GM19455 (cell line): ENCODE data around the gene MASTL.
"Not testable (repeated sequence)": the region's sequence is repeated elsewhere in the genome, so short reads cannot be mapped to it uniquely, and the experiment has no call there.

Source experiments
- ATAC-seq: cut with Tn5 transposase; IDR thresholded peaks from one replicate; pipeline ENCODE4 v1.9.1; 2021; ENCODE audit not compliant: unreplicated experiment

Gene MASTL

GRCh38 chr10:27155066-27155754 is at the start of gene MASTL:
TSS of gene MASTL (plus strand) at chr10:27155352. CDS start at chr10:27155427, 75 bp downstream.
- ATAC-seq = peak; percentile 72

GRCh38 chr10:27108165-27108564 is 47.0 kb upstream of the MASTL start:
- ATAC-seq = no peak

DNA sequence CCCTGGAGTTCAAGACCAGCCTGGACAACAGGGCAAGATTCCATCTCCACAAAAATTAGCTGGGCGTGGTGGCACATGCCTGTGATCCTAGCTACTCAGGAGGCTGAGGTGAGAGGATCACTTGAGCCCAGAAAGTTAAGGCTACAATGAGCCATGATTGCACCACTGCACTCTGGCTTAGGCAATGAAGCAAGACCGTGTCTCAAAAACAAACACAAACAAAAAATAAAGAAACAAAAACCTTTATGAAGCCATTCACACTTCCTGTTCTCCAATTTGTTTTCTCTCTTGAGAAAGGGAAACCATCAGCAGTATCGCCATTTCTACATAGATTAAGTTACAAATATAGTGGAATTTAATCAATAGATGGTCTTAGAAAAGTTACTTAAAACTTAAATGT is 20.8 kb upstream of the MASTL start:
- no peak for ATAC-seq

DNA sequence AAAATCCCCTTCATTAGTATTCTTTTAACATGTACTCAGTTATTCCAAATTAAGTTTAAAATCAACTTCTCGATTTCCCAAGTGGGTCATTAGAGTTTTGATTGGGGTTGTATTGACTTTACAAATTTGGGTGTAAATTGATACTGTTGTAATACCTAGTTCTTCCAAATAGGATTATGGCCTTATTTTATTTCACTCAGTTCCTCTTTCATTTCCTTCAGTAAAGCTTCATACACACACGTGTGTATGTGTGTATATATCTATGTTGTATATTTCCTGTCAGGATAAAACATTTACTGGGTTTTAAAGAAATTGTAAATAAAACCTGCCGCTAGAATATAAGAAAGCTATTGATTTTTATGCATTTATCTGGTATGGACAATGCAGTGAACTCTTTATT is 16.9 kb upstream of the MASTL start:
- no peak for ATAC-seq

GRCh38 chr10:27143686-27144085 is 11.5 kb upstream of the MASTL start:
- ATAC-seq = no peak

- no peak for ATAC-seq
Measured at GRCh38 chr10:27145937-27146336, 9.2 kb upstream of the MASTL start.

GRCh38 chr10:27147701-27148100 is 7.5 kb upstream of the MASTL start:
- no peak for ATAC-seq

DNA sequence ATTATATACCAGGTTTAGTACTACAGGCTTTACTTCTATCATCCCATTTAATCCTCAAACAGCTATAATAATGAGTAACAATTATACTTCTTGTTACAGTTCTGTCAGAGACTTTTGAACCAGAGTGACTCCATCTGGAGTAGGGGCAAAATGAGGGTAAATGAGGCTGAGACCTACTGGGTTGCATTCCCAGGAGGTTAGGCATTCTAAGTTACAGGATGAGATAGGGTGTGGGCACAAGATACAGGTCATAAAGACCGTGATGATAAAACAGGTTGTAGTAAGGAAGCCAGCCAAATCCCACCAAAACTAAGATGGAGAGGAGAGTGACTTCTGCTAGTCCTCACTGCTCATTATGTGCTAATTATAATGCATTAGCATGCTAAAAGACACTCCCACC is 4.9 kb upstream of the MASTL start:
- no peak for ATAC-seq

- no peak for ATAC-seq
Measured at GRCh38 chr10:27152687-27153086, 2.5 kb upstream of the MASTL start.

DNA sequence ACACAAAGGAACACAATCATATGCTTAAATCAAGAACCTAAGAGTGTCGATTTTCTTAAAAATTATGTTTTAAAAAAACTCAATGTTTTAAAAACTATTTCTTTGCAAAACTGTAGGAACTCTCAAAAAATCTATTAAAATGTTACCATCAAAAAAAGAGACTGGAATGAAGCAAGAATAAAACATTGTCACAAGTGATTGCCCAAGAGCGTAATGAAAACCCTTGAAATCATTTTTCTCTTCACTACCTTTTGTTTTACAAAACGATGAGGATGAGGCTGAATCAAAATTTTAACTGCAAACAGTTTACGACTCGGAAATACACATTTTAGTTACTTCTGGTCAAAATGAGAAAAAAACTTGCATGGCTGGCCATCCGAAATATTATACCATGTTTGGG is 1.8 kb upstream of the MASTL start:
- no peak for ATAC-seq

DNA sequence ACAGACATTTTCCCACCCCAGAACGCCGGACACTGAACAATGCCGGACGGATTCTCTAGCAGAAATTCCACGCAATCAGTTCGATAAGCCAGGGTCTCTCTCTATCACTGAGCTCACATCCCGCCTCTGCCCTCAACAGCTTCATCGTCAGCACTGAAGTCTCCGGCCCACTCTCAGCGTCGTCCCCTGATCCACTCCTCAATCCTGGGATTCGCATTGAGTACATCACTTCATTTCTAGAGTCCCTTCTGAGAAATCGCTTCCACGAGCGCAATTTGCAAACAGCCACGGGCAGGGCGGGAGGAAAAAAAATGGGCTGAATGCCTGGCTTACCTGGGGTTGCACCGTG is 1.3 kb upstream of the MASTL start:
- ATAC-seq = peak; percentile 7

DNA sequence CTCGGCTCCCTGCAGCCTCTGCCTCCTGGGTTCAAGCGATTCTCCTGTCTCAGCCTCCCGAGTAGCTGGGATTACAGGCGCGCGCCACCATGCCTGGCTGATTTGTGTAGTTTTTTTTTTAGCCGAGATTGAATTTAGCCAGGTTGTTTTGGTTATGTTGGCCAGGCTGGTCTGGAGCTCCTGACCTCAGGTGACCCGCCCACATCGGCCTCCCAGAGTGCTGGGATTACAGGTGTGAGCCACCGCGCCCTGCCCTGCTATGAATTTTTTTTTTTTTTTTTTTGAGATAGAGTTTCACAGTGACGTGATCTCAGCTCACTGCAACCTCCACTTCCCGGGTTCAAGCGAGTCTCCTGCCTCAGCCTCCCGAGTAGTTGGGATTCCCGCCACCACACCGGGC is 1.4 kb downstream of the MASTL start:
- not testable (repeated sequence) for ATAC-seq

- ATAC-seq = no peak
Measured at GRCh38 chr10:27157150-27157549, 2.0 kb downstream of the MASTL start.

GRCh38 chr10:27158421-27158820 is 3.3 kb downstream of the MASTL start:
- ATAC-seq = no peak

DNA sequence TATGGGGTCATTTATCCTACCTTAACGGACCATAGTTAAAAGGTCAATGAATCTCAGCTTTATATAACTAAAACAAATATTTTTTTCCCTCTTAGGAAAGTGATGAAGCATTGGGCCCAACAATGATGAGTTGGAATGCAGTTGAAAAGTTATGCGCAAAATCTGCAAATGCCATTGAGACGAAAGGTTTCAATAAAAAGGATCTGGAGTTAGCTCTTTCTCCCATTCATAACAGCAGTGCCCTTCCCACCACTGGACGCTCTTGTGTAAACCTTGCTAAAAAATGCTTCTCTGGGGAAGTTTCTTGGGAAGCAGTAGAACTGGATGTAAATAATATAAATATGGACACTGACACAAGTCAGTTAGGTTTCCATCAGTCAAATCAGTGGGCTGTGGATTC is 14.7 kb downstream of the MASTL start:
- ATAC-seq = no peak

DNA sequence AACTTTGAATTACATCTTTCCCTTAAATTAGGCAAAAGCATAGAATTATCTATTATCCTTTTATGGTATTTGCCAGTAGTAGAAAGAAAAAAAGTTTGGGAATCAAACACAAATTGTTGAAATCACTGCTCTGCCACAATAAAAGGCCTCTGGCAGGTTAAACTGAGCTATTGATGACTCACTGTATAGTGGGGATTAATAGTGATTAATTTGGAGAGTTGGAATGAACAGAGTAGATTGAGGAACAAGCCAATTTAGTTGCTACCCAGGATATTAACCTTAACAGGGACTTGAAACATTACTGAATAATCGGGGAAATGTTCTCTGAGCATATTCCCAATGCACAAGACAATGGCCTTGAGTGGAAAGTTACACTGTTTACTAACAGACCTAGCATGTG is 33.1 kb downstream of the MASTL start:
- no peak for ATAC-seq

DNA sequence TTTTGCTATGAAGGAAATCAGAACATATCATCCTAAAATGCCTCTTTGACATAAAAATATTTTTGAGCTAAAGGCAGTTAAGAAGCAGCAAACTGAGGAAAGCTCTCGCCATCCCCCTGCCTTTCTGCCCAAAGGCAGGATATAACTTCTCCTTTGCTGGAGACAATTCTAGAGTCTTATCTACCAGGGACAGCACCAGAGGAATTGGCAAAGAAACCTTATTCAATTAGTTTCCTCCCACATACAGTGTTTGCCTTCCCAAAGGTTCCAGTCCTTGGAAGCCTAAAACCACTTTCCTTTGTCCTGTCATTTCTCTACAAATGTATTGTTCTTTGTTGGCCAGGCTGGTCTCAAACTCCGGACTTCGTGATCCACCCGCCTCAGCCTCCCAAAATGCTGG is 33.7 kb downstream of the MASTL start:
- no peak for ATAC-seq

DNA sequence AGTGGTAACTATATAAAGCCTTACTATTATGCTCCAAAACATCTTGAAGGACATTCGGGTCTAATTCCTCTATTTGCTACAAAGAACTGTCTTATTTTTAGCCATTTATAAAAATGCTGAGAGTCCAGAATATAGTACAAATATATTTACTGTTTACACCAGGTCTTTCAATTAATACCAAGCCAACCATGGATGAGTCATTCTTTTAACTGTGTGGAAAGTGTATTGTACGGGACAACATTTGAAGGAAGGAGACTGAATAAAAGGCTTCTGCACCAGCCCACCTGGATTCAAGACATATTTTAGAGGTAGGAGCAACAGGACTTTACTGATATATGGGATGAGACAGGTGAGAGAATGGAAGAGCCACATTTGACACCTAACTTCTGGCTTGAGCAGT is 35.4 kb downstream of the MASTL start:
- no peak for ATAC-seq

DNA sequence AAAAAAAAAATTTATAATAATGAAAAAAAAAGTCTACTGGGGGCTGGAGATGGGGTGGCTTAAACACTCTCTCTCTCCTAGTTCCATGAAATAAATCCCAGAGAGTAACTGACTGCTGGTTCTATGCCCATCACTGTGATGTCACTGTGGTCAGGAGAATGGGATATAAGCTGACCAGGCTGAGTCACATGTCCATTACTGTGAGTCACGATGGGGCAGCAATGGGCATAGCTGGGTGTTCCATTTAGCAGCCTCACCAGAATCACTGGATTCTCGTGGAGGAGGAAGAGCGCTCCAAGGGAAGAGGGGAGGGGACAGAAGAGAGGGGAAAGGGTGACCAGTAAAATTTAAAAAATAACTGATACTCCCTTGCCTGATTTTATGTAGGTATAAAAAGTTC is 37.1 kb downstream of the MASTL start:
- ATAC-seq = no peak

DNA sequence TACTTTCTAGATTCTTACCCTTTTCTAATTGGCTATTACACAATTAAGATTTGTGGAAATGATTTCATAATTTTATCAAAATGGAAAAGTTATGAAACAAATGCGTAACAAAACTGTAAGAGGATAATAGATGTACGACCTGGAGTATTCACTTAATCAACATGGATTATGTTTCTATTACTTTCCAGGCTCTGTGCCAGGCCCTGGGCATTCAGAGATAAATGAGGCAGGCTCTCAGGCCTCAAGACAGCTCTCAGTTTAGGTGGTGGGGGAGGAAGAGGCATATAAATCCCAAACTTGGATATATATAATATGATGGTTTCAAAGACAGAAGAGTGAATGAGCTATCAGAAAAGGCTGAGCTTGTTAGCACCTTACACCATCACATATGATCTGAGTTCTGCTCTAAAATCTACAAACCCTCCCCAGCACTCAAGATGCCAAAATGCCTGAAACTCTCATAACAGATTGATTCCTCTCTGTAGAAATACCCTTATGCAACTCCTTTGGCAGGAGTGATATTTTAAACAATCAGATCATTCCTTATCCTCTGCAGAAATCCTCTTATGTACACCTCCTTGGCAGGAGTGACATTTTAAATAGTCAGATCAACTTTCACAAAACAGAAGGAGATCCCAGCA is 42.9 kb downstream of the MASTL start:
- ATAC-seq = no peak

GRCh38 chr10:27203806-27204205 is 48.7 kb downstream of the MASTL start:
- ATAC-seq = no peak

- ATAC-seq = no peak
Measured at GRCh38 chr10:27207350-27207749, 52.2 kb downstream of the MASTL start.

DNA sequence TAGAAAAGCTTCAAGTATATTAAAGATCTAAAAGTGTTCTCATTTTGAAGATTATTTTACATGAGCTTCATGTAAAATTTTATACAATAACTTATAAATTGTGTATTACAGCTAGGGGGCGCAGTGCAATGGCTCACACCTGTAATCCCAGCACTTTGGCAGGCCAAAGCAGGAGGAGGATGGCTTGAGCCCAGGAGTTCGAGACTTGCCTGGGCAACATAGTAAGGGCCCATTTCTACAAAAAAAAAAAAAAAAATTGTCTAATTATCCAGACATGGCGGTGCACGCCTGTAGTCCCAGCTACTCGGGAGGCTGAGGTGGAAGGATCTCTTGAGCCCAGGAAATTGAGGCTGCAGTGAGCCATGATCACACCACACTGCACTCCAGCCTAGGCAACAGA is 68.8 kb downstream of the MASTL start:
- no peak for ATAC-seq
